Fibroblast of lung (primary cell): ENCODE results near the gene OR13F1.

ENCODE experiments used
- EZH2 ChIP-seq: IDR thresholded peaks from 2 replicates; pipeline ENCODE4 v1.5.1; 2012; ENCODE audit warnings: low read length, control low read depth, mild to moderate bottlenecking; ENCODE audit errors: missing control alignments
- TF ChIP-seq, protein P1 (sequence below), 2 donors: IDR thresholded peaks in 1 of 2; conservative IDR thresholded peaks in 1 of 2; 1 replicate in 1 of 2; 2 replicates in 1 of 2; pipeline ENCODE4 v1.5.1; 2011 to 2012; ENCODE audit warnings: low read length in 2 of 2, control low read depth in 1 of 2, inconsistent platforms in 1 of 2, low read depth in 1 of 2, mild to moderate bottlenecking in 1 of 2

DNA sequence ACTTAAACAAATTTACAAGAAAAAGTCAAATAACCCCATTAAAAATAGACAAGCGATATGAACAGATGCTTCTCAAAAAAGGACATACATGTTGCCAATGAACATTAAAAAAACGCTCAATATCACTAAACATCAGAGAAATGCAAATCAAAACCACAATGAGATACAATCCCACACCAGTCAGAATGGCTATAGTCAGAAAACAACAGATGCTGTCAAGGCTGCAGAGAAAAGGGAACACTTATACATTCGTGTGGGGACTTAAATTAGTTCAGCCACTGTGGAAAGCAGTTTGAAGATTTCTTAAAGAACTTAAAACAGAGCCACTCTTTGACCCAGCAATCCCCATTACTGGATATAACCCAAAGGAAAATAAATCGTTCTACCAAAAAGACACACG is 10.8 kb downstream of the OR13F1 start:
- TF ChIP-seq, protein P1, sequence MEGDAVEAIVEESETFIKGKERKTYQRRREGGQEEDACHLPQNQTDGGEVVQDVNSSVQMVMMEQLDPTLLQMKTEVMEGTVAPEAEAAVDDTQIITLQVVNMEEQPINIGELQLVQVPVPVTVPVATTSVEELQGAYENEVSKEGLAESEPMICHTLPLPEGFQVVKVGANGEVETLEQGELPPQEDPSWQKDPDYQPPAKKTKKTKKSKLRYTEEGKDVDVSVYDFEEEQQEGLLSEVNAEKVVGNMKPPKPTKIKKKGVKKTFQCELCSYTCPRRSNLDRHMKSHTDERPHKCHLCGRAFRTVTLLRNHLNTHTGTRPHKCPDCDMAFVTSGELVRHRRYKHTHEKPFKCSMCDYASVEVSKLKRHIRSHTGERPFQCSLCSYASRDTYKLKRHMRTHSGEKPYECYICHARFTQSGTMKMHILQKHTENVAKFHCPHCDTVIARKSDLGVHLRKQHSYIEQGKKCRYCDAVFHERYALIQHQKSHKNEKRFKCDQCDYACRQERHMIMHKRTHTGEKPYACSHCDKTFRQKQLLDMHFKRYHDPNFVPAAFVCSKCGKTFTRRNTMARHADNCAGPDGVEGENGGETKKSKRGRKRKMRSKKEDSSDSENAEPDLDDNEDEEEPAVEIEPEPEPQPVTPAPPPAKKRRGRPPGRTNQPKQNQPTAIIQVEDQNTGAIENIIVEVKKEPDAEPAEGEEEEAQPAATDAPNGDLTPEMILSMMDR (conservative IDR thresholded peaks at IDR 0.05 in 1 of 2, IDR thresholded peaks at IDR 0.05 in 1 of 2; ENCODE audit: low read depth in 1 of 2, low read length in 2 of 2) = no peak
- TF ChIP-seq EZH2 = no peak
